Measurements from ENCODE around the gene XIRP1.

The XIRP1 gene

DNA sequence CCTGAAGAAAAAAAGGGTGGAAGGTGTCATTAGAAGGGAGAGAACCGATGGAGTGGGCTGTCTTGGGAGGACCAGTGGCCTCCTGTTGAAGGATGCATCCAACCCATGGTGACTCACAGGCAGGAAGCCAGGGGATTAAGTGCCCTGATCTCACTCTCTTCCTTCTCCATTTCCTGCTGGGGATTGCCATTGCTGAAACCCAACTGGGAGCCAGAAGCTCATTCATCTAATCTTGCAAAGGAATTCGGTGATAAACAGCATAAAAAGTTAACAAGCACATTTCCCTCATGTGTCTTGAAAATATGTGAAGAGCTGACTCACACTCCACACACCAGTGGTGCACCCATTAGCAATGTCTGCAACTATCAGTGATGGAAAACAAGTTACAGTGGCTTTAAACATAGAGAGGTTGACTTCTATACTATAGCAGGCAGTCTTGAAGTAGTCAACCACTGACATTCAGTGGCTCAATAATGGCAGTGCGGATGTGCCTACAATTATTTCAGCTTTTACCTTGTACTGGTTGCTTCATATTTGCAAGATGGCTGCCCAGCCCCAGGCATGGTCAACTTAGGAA lies 26.2 kb downstream of the XIRP1 start:
- DNase-seq: no peak

DNA sequence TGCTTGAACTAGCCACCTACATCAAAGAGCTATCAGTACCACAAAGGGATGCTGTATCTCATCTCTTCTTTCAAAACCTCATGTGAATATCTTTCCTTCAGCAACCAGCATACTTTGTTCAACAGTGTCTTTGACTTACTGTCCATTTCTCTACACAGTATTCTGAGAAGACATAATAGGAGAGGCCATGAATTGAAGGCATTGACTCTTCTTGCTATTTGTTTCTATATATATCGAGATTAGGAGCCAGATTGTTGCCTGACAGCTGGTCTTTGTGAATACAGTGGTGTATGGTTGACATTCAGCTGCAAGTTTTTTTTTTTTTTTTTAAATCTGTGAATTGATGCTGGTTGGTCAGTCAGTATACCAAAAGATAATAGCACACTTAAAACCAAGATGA lies 26.9 kb downstream of the XIRP1 start:
- DNase-seq: no peak

DNA sequence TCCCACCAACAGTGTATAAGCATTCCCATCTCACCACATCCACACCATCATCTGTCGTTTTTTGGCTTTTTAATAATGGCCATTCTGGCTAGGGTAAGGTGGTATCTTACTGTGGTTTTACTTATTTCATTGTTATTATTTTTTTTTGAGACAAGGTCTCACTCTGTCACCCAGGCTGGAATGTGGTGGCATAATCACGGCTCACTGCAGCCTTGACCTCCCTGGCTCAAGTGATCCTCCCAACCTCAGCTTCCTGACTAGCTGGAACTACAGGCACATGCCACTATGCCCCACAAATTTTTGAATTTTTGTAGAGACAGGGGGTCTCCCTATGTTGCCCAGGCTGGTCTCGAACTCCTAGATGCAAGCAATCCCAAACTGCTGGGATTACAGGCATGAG lies 28.0 kb downstream of the XIRP1 start:
- no peak for DNase-seq

DNA sequence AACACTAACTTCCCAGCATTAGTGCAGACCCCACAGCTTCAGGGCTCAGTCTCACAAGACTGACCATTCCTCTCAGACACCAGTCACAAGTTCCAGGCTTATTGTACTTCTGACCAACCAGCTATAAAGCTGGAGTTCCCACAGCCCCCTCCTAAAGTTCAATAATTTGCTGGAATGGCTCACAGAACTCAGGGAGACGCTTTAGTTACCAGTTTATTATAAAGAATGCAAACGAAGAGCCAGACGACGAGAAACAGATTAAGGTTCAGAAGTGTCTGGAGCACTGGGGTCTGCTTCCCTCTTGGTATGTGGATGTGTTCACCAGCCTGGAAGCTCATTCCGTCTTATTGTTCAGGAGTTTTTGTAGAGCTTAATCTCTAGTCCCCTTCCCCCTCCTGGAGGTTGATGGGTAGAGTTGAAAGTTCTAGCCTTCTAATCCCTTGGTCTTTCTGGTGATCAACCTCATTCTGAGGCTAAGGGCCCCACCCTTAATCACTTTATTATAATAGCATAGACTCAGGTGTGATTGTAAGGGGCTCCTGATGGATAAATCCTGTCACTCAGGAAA lies 34.2 kb downstream of the XIRP1 start:
- DNase-seq: no peak

DNA sequence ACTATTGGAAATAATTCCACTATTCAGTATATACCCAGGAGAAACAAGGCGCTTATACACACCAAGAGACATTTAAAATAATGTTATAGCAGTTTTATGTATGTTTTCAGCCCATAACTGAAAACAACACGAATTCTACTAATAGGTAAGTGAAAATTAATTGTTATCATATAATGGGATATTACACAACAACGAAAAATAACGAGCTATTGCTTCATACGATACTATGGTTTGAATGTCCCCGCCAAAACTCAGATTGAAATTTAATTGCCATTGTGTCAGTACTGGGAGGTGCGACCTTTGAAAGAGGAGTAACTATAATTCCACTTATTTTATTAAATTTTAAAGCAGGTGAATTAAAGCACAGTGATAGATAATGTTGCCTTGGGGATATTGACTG lies 35.0 kb downstream of the XIRP1 start:
- DNase-seq: no peak

DNA sequence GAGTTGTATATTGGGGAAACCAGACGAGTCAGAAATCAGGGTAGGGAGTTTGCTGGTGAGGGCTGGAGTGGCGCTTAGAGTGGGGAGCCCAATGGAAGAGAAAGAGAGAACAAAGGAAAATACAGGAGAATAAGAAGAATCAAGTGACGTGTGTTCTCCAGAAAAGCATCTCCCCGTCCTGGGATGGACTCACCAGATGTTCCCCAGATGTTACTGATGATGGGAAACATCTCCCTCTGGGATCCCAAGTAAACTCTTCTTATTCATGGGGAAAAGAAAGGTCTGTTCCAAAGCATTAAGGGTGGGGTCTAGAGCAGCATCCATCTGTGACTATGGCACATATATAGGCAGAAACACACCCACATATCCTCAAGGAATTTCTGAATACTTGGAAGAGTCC lies 36.0 kb downstream of the XIRP1 start:
- no peak for DNase-seq

DNA sequence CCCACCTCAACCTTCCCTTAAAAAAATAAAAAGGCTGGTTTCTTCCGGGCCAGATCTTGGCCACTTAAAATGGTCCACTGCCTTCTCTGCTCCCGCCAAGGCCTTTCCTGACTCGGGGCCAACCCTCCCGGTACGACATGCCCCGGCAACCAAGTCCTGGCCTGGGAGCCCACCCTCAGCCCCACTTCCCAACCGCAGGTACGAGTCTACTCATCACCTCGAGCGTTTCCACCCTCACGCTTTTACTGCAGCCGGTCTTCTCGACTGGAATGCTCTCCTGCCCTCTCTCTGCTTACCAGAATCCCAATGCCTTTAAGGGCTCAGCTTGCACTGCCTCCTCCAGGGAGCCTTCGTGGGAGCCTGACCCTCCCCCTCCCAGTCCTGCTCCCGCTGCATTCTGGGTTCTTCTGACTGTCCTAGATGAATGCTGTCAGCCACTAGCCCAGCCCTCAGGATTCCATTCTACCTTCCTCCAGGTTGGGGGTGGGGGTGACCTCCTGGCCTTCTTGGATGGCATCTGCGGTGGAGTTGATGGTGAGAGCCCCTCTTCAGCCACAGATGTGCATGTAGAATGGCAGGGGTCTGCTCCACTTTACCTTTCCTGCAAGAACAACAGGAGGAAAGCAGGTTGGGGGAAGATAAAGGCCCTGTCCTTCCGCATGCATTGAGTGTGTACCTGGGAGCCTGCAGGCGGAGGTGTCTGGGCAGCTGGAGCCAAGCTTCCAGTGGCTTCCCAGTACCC lies 37.9 kb downstream of the XIRP1 start:
- DNase-seq: no peak

DNA sequence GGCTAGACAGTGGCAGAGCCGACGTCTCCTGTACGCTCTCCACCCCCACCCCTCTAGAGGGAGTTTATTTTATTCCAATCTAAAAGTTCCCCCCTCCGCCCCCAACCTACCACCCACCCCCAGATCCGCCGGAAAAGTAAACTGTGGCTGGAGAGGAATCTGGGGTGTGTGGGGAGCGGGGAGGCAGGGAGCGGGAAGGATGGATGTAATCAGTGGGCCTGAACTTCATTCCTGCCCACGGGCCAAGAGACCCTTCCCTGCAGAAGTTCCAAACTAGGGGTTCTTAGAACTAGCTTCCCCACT lies 38.5 kb downstream of the XIRP1 start:
- no peak for DNase-seq

DNA sequence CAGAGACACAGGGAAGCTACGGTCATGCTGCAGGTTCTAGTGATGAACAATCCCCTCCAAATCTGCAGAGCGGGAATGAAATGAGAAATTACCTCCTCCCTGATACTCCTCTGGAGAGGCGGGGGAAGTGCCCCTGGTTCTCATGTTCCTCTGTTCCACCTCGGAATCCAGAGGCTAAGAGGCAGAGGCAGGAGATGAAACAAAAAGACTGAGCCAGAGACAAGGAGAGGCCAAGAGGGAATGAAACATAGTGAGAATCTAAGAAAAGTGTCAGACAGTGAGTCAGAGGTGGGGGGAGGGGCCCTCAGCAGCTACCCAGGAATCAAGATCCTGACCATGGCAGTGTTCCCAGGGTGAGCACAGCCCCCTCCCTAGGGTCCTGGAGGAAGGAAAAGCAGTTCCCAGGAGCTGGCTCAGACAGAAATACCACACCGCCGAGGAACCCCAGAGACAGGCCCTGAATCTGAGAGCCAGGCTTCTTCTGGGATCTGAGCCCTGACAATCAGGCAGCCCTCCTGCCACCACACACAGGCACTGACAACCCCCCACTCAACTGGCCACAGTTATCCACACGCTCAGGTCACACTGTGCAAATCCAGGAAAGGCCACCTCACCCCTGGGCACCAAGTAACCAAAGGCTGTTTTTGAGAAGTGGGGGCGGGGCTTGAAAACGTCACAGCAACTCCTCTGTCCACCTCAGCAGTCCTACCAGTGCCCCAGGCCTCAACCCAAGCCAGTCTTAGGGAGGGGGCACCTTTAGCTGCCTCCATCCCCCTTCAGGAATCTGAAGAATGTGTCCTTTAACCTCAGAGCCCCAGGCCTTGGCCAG lies 41.4 kb downstream of the XIRP1 start:
- DNase-seq: peak in 3 of 5 experiments; percentile 21 to 60 (median 57)

DNA sequence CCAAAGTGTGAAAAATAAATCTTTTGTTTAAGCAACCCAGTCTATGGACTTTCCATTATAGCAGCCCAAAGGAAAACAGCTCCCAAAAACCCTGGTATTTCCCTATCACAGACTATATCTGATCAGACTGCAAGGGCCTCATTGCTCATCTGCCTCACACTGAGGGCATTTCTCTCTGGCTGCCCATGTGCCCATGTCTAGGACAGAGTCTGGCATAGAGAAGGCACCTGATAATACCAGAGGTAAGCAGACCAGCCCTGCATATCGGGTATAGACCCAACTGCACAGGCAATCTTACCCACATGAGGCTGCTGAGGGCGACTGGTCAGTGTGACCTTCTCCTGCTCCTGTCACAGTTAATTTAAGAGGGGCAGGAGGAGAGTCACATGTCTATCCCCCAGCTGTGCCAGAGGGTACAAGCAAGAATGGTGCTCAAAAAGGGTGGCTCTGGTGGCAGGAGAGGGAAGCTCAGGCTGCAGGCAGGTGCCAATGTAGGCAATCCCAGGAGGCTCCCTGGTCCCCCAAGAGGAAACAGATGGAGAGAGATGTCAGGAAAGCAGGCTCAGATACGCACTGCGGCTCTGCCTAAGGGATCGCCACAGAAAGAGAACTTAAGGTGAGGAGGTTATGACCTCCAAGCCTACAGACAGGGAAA lies 42.1 kb downstream of the XIRP1 start:
- no peak for DNase-seq

DNA sequence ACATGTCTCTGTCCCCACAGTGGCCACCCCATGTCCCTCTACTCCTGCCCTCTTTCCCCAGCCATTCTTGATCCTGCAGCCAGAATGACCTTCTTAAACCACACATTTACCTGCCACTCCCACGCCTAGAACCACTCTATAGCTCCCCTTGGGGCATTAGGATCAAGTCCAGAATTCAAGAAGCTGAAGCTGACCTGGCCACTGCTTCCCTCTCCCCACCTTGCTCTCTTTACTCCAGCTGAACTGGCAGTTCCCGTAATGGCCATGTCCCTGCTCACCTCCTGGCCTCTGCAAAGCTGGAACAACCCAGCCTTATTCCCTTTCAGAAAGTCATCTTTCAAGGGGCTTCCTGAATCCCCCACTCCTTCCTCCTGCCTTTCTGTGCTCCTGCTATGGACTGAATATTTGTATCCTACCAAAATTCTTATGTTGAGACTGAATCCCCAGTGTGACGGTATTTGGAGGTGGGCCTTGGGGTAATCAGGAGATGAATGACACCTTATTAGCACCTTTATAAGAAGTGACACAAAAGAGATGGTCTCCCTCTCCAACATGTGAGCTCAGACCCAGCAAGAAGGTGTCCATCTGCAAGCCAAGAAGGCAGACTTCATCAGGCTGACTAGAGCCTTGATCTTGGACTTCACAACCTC lies 42.8 kb downstream of the XIRP1 start:
- DNase-seq: no peak

DNA sequence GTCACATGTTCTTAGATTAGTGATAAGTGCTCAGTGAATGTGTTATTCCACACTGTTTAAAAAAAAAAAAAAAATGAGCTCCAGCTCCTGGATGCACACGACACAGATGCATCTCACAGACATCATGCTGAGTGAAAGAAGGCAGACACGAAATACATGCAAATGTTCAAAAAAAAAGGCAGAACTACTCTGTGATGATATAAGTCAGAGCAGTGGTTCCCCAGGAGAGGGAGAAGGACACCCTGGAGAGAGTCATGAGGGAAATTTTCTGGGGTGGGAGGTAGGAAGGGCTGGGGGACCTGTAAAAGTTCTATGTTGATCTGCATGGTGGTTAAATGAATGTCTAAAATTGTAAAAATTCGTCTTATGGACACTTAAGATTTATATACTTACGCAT lies 43.3 kb downstream of the XIRP1 start:
- peak in 1 of 5 experiments; percentile 31 for DNase-seq

DNA sequence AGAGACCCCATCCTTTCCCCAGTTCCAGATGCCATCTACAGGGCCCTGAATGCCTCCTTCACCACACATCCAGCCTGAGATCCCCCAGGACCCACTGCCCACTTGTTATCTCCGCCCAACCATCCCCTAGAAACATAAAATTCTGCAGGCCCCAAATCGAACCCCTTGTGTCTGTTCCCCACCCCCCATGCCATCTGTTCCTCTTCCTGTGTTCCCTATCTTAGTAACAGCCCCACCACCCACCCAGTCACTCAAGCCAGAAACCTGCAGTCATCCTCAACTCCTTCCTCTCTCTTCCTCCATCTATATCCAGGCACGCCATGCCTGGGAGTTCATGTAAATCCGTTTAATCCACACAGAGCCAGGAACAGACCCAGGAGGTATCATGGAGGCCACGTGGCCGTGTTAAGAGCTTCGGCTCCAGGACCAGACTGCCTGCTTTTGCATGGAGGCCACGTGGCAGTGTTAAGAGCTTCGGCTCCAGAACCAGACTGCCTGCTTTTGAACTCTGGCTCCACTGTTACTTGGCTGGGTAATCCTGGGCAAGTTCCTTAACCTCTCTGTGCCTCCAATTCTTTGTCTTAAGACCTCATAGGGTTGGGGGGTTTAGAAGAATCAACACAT lies 43.8 kb downstream of the XIRP1 start:
- DNase-seq: no peak

DNA sequence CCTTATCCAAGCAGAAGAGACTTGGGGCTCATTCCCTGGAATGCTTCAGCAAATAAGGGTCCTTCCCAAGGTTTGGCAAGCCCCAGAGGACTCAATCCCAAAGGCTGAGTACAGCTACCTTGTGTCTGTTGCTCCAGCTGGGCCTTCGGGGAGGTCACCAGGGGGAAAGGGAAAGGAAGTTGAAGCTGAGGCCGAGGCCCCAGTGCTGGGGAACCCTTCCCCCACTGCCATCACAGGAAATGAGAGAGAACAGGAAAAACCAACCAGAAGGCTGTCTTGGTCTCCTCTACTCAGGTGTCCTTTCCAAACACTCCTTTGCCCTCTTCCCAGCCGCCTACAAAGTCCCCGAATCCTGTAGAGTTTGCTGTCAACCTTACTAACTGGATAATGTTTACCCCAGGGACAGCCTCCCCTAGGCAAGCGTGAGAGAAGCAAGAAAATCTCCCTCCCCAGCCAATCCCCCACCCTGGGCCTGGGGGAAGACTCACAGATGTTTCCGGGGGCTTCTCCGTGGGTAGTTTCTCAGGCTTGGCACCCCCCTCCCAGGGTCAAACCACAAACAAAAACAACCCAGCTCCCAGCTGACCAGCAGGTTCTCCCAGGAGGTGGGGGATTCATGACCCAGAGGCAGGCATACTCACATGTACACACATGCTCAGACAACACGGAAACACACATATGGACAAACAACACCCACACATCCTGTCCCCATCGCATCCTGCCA lies 44.5 kb downstream of the XIRP1 start:
- peak in 2 of 5 experiments; percentile 54 to 80 for DNase-seq

DNA sequence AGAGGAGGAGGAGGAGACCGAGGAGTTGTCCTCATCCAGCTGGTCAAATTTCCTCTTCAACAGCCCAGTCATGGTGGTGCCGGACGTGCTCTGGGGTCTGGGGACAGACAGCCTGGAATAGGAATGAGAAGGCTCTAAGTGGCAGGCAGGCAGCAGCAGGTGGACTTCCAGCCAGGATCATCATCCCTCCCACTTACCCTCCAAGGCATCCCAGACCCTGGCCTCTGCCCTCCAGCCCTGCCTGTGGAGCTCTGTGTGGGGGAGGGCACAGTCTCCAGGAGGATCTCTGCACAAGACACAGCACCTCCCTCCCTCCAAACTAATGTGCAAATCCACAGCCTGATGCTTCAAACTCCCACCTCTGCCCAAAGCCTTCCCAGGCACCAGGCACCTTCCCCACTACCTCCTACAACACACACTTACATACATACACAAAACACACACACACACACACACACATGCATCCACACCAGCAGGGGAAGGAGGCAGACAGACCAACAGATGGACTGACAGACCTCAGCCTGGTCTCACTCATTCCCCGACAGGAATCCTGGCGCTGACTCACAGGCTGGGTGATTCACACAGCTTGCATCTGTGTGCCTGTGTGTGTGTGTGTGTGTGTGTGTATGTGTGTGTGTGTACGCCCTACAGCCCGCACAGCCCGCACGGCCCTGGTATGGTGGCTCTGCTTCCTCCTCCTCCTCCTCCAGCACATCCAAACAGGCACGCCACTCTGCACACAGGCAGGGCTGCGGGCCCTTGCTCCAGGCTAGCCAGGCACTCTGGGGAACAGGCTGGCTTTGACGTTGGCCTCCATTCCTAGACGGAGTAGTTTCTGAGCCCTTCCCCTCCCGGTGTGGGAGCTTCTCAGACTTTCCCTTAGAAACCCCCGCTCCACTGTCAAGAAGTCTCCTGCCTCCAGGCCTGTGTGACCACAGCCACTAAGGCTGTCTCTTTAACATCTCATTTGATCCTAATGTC lies 45.5 kb downstream of the XIRP1 start:
- peak in 3 of 5 experiments; percentile 38 to 91 (median 59) for DNase-seq

DNA sequence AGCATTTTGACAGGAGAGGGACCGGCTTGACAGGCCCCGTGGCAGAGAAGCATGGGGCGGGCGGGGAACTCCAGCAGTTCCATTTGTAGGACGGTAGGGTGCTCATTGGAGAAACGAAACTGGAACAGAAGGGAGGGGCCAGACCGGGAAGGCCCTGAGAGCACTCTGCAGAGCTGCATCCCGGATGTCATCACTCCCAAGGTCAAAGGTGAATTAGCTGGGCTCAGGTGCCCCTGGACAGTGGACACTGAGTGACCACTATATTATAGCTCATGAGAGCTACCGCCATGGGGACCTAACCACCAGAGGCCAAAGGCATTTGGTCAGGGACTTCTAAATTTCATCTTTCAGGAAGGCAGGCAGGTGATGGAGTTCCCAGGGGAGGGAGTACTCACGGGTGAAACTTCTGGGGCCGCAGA lies 46.3 kb downstream of the XIRP1 start:
- DNase-seq: no peak

DNA sequence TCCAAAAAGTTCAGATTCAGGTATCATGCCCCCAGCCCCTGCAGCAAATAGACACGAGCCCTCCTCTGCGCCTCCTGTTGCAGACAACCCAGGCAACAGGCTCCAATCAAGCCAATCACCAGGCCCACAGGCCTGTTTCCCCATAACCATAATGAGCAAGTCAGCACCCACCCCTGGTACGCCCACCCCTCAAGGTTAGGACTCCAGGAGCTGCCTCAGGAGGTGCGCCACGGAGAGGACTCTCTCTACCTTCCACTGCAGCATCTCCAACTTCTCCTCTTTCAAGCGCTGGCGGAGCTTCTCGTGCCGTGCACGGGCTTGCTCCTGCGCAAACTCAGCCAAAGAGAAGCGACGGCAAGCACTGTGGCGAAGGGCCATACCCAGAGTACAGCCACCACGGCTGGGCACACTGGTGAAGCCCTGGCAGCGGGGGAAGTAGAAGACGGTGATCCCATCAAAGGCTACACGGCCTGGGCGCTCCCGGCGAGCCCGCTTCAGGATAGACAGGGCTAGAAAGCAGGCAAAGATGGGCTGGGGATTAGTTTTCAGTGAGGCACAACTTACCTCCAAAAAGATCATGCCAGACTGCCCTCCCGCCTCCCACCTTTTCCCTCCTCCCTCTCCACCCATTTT lies 47.5 kb downstream of the XIRP1 start:
- DNase-seq: no peak

DNA sequence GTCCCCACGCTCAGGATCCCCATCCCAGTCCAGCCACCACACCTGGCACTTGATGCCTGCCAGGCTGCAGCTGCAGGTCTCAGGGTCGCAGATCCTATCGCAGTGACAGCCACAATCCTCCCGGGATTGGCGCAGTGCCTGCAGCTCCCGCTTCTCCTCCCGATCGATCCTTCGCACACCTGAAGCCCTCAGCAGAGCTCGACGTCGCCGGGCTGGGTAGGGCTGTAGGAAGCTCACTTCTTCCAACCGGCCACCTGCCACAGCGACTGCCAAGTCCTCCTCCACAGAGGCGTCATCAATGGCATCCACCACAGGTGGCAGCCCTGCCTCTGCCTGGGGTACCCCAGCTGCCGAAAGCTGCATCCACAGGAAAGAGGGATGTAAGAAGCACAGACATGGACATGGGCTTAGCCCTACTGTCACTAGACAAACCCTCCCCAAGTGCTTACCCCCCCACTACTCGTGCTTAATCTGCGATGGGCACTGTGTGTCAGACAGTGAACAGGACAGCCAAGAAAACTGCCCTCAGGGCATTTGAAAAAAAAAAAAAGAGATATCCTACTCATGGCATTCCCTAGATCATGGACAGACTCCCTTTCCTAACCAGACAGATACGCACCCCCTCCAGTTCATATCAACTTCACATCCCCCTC lies 48.2 kb downstream of the XIRP1 start:
- DNase-seq: no peak

Measured in T-helper 2 cell (primary cell).